SK-N-MC (cell line): Measurements from ENCODE around the gene ATAD3A.

Experiments
- DNase-seq: peaks from one replicate; pipeline ENCODE4 v3.0.0-alpha.2; 2011; ENCODE audit warnings: low read depth, low spot score
- H3K27ac ChIP-seq: fragments of 200-600 bp; sonication (generic); 2 replicates; pipeline ENCODE4 v1.5.1; 2016; ENCODE audit warnings: mixed run types
- H3K36me3 ChIP-seq: fragments of 200-600 bp; sonication (generic); 2 replicates; pipeline ENCODE4 v1.6.1; 2017; ENCODE audit warnings: antibody characterized with exemption, low read length, mixed read lengths; ENCODE audit not compliant: insufficient read depth
- H3K4me3 ChIP-seq: fragments of 200-600 bp; sonication (generic); 2 replicates; pipeline ENCODE4 v1.5.1; 2016
- H3K9ac ChIP-seq: fragments of 200-600 bp; sonication (generic); 2 replicates; pipeline ENCODE4 v1.8.0; 2017; ENCODE audit warnings: mixed run types, mixed read lengths; ENCODE audit not compliant: insufficient read length
- H3K9me3 ChIP-seq: fragments of 200-600 bp; sonication (generic); 2 replicates; pipeline ENCODE4 v1.6.1; 2017; ENCODE audit warnings: low read depth, mild to moderate bottlenecking, antibody characterized with exemption, low read length, moderate library complexity, mixed read lengths
- EZH2 ChIP-seq: fragments of 200-600 bp; sonication (generic); IDR thresholded peaks from one replicate; pipeline ENCODE4 v1.6.1; 2017; ENCODE audit warnings: antibody characterized with exemption
- FOXP2 ChIP-seq: optimal IDR thresholded peaks from 2 replicates; pipeline ENCODE3; 2011; ENCODE audit warnings: mild to moderate bottlenecking, moderate library complexity; ENCODE audit not compliant: insufficient read depth; ENCODE audit errors: extremely low read length, control extremely low read depth
- POLR2AphosphoS5 ChIP-seq: IDR thresholded peaks from 2 replicates; pipeline ENCODE4 v1.6.1; 2012; ENCODE audit warnings: mild to moderate bottlenecking, low read depth, low read length, borderline replicate concordance

The ATAD3A gene

GRCh38 chr1:1542766-1543705, 31.1 kb downstream of the ATAD3A start:
- no peak overlapping the region for H3K27ac ChIP-seq
- no peak for DNase-seq
- no peak overlapping the region for H3K4me3 ChIP-seq
- no peaks in the 10 kb centered on the region; the same call in 1 of the 2 replicates for H3K36me3 ChIP-seq
- TF ChIP-seq EZH2 (no peak), FOXP2 (no peak), POLR2AphosphoS5 (no peak)
- no peaks in the 10 kb centered on the region for H3K9me3 ChIP-seq
- H3K9ac ChIP-seq, result no peak overlapping the region

- no peaks in the 10 kb centered on the region; the same call in 1 of the 2 replicates for H3K36me3 ChIP-seq
These were observed 31.7 kb downstream of the ATAD3A start for GRCh38 chr1:1543706-1544099.

GRCh38 chr1:1544544-1544943, 32.6 kb downstream of the ATAD3A start:
- TF ChIP-seq EZH2 (no peak), POLR2AphosphoS5 (no peak), FOXP2 (no peak)
- no peak for DNase-seq
- Histone ChIP-seq H3K9me3 (no peaks in the 10 kb centered on the region), H3K27ac (0 out of 2 replicates have a peak overlapping the region, but pooled peaks have one; percentile 25), H3K4me3 (no peak overlapping the region), H3K9ac (no peak overlapping the region), H3K36me3 (no peaks in the 10 kb centered on the region; the same call in 1 of the 2 replicates)

More at GRCh38 chr1:1543706-1544099, 31.7 kb downstream of the ATAD3A start:
- Histone ChIP-seq H3K27ac (no peak overlapping the region), H3K4me3 (no peak overlapping the region), H3K9me3 (no peaks in the 10 kb centered on the region), H3K9ac (no peak overlapping the region)
- DNase-seq, result no peak
- TF ChIP-seq POLR2AphosphoS5, result no peak
- TF ChIP-seq EZH2, result no peak
- TF ChIP-seq FOXP2, result no peak

GRCh38 chr1:1545946-1546737, 34.2 kb downstream of the ATAD3A start:
- Histone ChIP-seq H3K4me3 (no peak overlapping the region), H3K9me3 (no peaks in the 10 kb centered on the region), H3K27ac (no peak overlapping the region), H3K9ac (no peak overlapping the region), H3K36me3 (no peaks in the 10 kb centered on the region; the same call in 1 of the 2 replicates)
- no peak for TF ChIP-seq POLR2AphosphoS5
- no peak for TF ChIP-seq EZH2
- TF ChIP-seq FOXP2, result no peak
- no peak for DNase-seq

GRCh38 chr1:1547011-1547410, 35.0 kb downstream of the ATAD3A start:
- Histone ChIP-seq H3K4me3 (no peak overlapping the region), H3K9ac (no peak overlapping the region)

GRCh38 chr1:1547476-1547875, 35.5 kb downstream of the ATAD3A start:
- H3K9ac ChIP-seq, result no peak overlapping the region
- no peak for TF ChIP-seq EZH2
- no peak for TF ChIP-seq FOXP2
- no peak for TF ChIP-seq POLR2AphosphoS5
- no peaks in the 10 kb centered on the region for H3K36me3 ChIP-seq
- H3K27ac ChIP-seq, result no peak overlapping the region
- DNase-seq, result no peak
- H3K9me3 ChIP-seq, result no peaks in the 10 kb centered on the region
- H3K4me3 ChIP-seq, result no peak overlapping the region

More at GRCh38 chr1:1547011-1547410, 35.0 kb downstream of the ATAD3A start:
- Histone ChIP-seq H3K9me3 (no peaks in the 10 kb centered on the region), H3K27ac (no peak overlapping the region), H3K36me3 (no peaks in the 10 kb centered on the region)
- TF ChIP-seq POLR2AphosphoS5 (no peak), FOXP2 (no peak), EZH2 (no peak)
- no peak for DNase-seq

GRCh38 chr1:1548591-1548990, 36.6 kb downstream of the ATAD3A start:
- Histone ChIP-seq H3K27ac (no peak overlapping the region), H3K9me3 (no peaks in the 10 kb centered on the region), H3K4me3 (no peak overlapping the region), H3K36me3 (no peaks in the 10 kb centered on the region), H3K9ac (no peak overlapping the region)
- DNase-seq, result no peak
- no peak for TF ChIP-seq FOXP2
- TF ChIP-seq EZH2, result no peak
- no peak for TF ChIP-seq POLR2AphosphoS5

- no peak for DNase-seq
- no peaks in the 10 kb centered on the region for H3K9me3 ChIP-seq
- no peak overlapping the region for H3K4me3 ChIP-seq
- TF ChIP-seq POLR2AphosphoS5, result no peak
- no peaks in the 10 kb centered on the region for H3K36me3 ChIP-seq
- H3K9ac ChIP-seq, result no peak overlapping the region
- H3K27ac ChIP-seq, result 0 out of 2 replicates have a peak overlapping the region, but pooled peaks have one; percentile 54
These were observed 38.1 kb downstream of the ATAD3A start for GRCh38 chr1:1550087-1550486.
